HG03159 (cell line): ENCODE results near the gene CNN2.

Source experiments
- ATAC-seq: cut with Tn5 transposase; IDR thresholded peaks from one replicate; pipeline ENCODE4 v1.9.1; 2021; ENCODE audit warnings: mild to moderate bottlenecking, moderate library complexity; ENCODE audit not compliant: unreplicated experiment

The CNN2 gene

GRCh38 chr19:1026783-1027649, 608 bp downstream of the CNN2 start:
- no peak for ATAC-seq

GRCh38 chr19:1027650-1028061, 1.2 kb downstream of the CNN2 start:
- no peak for ATAC-seq

GRCh38 chr19:1028062-1028926, 1.9 kb downstream of the CNN2 start:
- no peak for ATAC-seq

- no peak for ATAC-seq
These were observed 6.0 kb downstream of the CNN2 start for GRCh38 chr19:1032264-1032867.

GRCh38 chr19:1035998-1036621, 9.7 kb downstream of the CNN2 start:
- no peak for ATAC-seq

- no peak for ATAC-seq
These were observed 11.2 kb downstream of the CNN2 start for GRCh38 chr19:1037621-1038064.

GRCh38 chr19:1038978-1039645, 12.7 kb downstream of the CNN2 start:
- ATAC-seq, result no peak

- peak; percentile 67 for ATAC-seq
These were observed 13.5 kb downstream of the CNN2 start, which contains the start of gene ABCA7 for GRCh38 chr19:1039646-1040475. Gene ABCA7 (plus strand): TSS chr19:1040107. CDS start chr19:1041362, 1,255 bp downstream.

- ATAC-seq, result peak; percentile 44
These were observed 14.3 kb downstream of the CNN2 start for GRCh38 chr19:1040476-1041271.

- ATAC-seq, result no peak
These were observed 14.9 kb downstream of the CNN2 start for GRCh38 chr19:1041272-1041834.

GRCh38 chr19:1041835-1042685, 15.7 kb downstream of the CNN2 start:
- no peak for ATAC-seq

GRCh38 chr19:1042689-1043511, 16.5 kb downstream of the CNN2 start:
- no peak for ATAC-seq

GRCh38 chr19:1045247-1045603, 18.8 kb downstream of the CNN2 start:
- no peak for ATAC-seq

GRCh38 chr19:1046117-1046626, 19.8 kb downstream of the CNN2 start:
- ATAC-seq, result no peak

GRCh38 chr19:1046836-1047695, 20.7 kb downstream of the CNN2 start:
- ATAC-seq, result no peak
